ENCODE measurements around the gene WDR64.
A peak's percentile ranks its signal among the peaks of the same experiment; 100 is the strongest.

WDR64 gene

GRCh38 chr1:241639623-241640148, 12.4 kb upstream of the WDR64 start:
- TF ChIP-seq ZFX (IDR thresholded peaks at IDR 0.05) (no peak), CTCF (conservative IDR thresholded peaks at IDR 0.05) (no peak; the same call in 1 of the 2 replicates)

GRCh38 chr1:241640149-241640866, 11.8 kb upstream of the WDR64 start, which contains the start of the genes CHML and OPN3:
Gene CHML, minus strand, starts transcription at chr1:241640369. Its CDS starts 4,603 bp downstream, at chr1:241635766.
Gene OPN3, minus strand, starts transcription at chr1:241640369. Its CDS starts 115 bp downstream, at chr1:241640254.
- peak within 1 kb of the TSS; percentile 75 for H3K27ac ChIP-seq

More at GRCh38 chr1:241639623-241640148, 12.4 kb upstream of the WDR64 start:
- peak overlapping the region; percentile 75 for H3K27ac ChIP-seq

DNA sequence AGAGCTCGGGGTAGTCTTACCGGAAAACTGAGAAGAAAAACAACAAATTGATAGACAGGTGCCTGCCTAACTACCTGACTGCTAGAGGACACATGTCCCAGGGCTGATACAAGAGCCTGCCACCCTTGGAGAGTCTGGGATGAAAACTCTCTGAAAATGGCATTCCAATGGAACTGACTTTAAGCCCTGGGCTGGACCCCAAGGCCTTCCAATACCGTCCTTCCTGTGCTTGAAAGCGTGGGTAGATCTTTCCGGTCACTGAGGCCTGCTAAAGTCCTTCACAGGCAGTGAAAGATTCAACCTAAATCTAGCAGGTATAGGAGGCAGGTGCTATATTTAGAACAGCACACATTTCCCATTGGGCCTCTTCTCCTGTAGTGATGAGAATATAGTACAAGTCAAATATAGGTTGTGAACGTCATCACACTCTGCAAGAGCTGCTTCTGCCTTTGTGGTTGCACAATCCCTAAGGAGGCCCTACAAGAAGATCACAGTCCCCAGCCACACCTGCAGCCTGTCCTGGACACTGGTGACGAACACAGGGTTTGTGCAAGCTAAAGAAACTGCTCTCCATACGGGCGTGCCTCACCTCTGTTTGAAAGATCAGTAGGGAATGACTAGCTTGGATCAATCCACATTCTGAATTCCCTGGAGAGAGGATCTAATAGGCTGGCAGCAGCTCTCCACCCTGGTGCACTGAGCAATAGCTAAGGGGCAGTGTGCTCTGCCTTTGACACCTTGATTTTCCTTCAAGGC, 11.0 kb upstream of the WDR64 start:
- H3K27ac ChIP-seq = peak overlapping the region; percentile 75; the same call in 1 of the 2 replicates
- TF ChIP-seq CTCF (conservative IDR thresholded peaks at IDR 0.05) (no peak), ZFX (IDR thresholded peaks at IDR 0.05) (no peak)

More at GRCh38 chr1:241640149-241640866, 11.8 kb upstream of the WDR64 start, which contains the start of the genes CHML and OPN3:
- TF ChIP-seq ZFX (IDR thresholded peaks at IDR 0.05) = no peak
- no peak for TF ChIP-seq CTCF (conservative IDR thresholded peaks at IDR 0.05)

DNA sequence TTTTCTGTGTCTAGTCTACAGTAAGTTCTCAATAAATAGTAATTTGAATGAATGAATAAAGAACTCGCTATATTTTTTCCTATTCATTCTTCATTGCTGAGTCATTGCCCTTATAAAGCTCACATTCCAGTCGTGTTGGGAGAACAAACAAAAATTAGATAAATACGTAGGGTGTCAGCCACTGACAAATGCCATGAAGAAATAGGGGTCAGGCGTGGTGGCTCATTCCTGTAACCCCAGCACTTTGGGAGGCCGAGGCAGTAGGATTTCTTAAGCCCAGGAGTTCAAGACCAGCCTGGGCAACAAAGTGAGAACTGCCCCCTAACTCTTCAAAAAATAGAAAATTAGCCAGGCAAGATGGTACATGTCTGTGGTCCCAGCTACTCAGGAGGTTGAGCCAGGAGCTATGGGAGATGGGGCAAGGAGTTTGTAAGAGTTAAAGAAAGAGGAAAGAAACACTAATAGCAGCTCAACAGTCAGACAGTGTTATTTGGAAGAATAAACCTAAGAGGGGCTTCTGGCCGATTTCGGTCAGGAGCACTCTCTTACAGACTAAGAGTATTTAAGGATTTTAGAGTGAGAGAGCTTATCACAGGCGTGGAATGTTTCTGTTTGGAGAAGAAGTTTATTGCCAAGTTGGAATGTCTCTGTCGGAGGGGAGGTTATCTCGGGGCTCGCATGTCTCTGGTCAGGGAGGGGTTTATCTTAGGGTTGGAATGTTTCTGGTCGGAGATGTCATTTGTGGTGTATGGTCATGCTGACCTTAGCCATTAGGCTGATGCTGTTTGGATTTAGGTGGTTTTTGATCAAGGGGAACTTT, 10.1 kb upstream of the WDR64 start:
- no peak overlapping the region for H3K27ac ChIP-seq
- TF ChIP-seq ZFX (IDR thresholded peaks at IDR 0.05) (no peak), CTCF (conservative IDR thresholded peaks at IDR 0.05) (no peak)

DNA sequence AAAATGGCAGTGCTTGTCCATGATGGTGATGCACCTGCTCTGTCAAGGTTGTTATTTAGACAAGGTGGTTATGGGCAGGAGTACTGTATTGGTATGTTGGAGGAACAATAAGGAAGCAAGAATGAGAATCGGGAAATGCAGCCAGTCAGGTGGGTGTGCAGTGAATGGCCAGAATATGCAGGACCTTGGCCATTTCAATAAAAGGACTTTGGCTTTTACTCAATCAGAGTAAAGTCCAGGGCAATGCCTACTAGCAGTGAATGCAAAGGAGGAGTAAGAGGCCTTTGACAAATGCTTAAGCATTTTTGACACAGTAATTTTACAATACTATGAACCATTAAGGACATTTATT, 9.5 kb upstream of the WDR64 start:
- TF ChIP-seq ZFX (IDR thresholded peaks at IDR 0.05) = no peak
- no peak overlapping the region for H3K27ac ChIP-seq

GRCh38 chr1:241644259-241644658, 7.8 kb upstream of the WDR64 start:
- no peak overlapping the region for H3K27ac ChIP-seq
- no peak for TF ChIP-seq CTCF (conservative IDR thresholded peaks at IDR 0.05)
- TF ChIP-seq ZFX (IDR thresholded peaks at IDR 0.05) = no peak

DNA sequence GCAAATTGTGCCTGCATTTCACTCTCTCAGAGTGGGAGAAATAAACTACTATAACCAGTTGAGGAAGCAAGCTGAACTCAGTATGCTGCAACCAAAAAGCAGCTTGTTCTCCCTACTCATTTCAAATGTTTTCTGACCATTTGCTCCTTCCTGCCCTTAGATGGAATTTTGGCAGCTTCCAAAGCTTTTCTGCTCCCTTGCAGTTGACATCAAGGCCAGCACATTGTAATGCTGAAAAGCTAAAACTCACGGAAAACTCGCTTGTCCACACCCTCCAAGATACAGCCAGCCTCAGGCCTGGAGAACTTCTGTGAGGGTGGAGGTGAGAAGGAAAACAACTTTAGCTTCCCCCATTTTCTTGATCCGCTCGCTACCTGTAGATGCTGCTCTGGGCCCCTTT, 6.9 kb upstream of the WDR64 start:
- no peak overlapping the region for H3K27ac ChIP-seq
- TF ChIP-seq ZFX (IDR thresholded peaks at IDR 0.05) (no peak), CTCF (conservative IDR thresholded peaks at IDR 0.05) (no peak)

All from C4-2B (cell line).